ENCODE measurements around the gene TFDP2.

GRCh38 chr3:142026333-142026732 lies 123.0 kb downstream of the TFDP2 start:
- no peak for TF ChIP-seq ZSCAN16 (tag by site-specific recombination; IDR thresholded peaks at IDR 0.05)
- no peak for TF ChIP-seq CTCF (tag by site-specific recombination; IDR thresholded peaks at IDR 0.05)
- no peak for TF ChIP-seq ZNF843 (tag by site-specific recombination; IDR thresholded peaks at IDR 0.05)
- no peak for TF ChIP-seq ZEB2 (tag by site-specific recombination; IDR thresholded peaks at IDR 0.05)
- no peak for TF ChIP-seq ZNF404 (tag by site-specific recombination; IDR thresholded peaks at IDR 0.05)
- TF ChIP-seq MEIS1 (CRISPR knock-in tag; IDR thresholded peaks at IDR 0.05; ENCODE audit: borderline replicate concordance) = no peak
- TF ChIP-seq ZNF768 (tag by site-specific recombination; IDR thresholded peaks at IDR 0.05) = no peak
- TF ChIP-seq ZNF140 (tag by site-specific recombination; IDR thresholded peaks at IDR 0.05) = no peak
- no peak for TF ChIP-seq ZNF513 (tag by site-specific recombination; IDR thresholded peaks at IDR 0.05)
